Measurements from ENCODE around the gene TP53I11.

Gene TP53I11

GRCh38 chr11:44969651-44970252 is 19.1 kb upstream of the TP53I11 start:
- POLR2A ChIA-PET, result no interaction called here
- CTCF ChIA-PET, result no interaction called here

GRCh38 chr11:44968510-44968909 is 17.8 kb upstream of the TP53I11 start:
- no peak for DNase-seq (ENCODE audit: low read depth, low spot score)
- TF ChIP-seq CTCF (IDR thresholded peaks at IDR 0.05; ENCODE audit: insufficient read depth, low read length, missing control alignments), result no peak
- ChIA-PET POLR2A (no interaction called here), CTCF (no interaction called here)
- H3K4me3 ChIP-seq (ENCODE audit: low read depth, low read length), result no peak overlapping the region

More at GRCh38 chr11:44969651-44970252, 19.1 kb upstream of the TP53I11 start:
- H3K4me3 ChIP-seq (ENCODE audit: low read depth, low read length), result no peak overlapping the region
- no peak for TF ChIP-seq CTCF (IDR thresholded peaks at IDR 0.05; ENCODE audit: insufficient read depth, low read length, missing control alignments)
- no peak for DNase-seq (ENCODE audit: low read depth, low spot score)

- no peak for DNase-seq (ENCODE audit: low read depth, low spot score)
- POLR2A ChIA-PET, result no interaction called here
- H3K4me3 ChIP-seq (ENCODE audit: low read depth, low read length), result no peak overlapping the region
- TF ChIP-seq CTCF (IDR thresholded peaks at IDR 0.05; ENCODE audit: insufficient read depth, low read length, missing control alignments), result no peak
- CTCF ChIA-PET, result no interaction called here
These were observed 17.3 kb upstream of the TP53I11 start for GRCh38 chr11:44967930-44968496.

GRCh38 chr11:44966694-44967093 is 16.0 kb upstream of the TP53I11 start:
- no peak for DNase-seq (ENCODE audit: low read depth, low spot score)
- ChIA-PET CTCF (interaction anchor here (0.8 to 1.2 kb wide), 2 partner anchors 138 to 140 kb away, joined by 3 to 4 read pairs; no protein-coding TSS in a partner anchor), POLR2A (no interaction called here)
- H3K4me3 ChIP-seq (ENCODE audit: low read depth, low read length), result no peak overlapping the region
- no peak for TF ChIP-seq CTCF (IDR thresholded peaks at IDR 0.05; ENCODE audit: insufficient read depth, low read length, missing control alignments)

- DNase-seq (ENCODE audit: low read depth, low spot score), result no peak
- ChIA-PET CTCF (interaction anchor here (0.9 to 1.6 kb wide), 2 partner anchors 24 to 38 kb away, joined by 3 to 4 read pairs; no protein-coding TSS in a partner anchor), POLR2A (interaction anchor here (0.7 kb wide), 1 partner anchor 14 kb away, joined by 3 read pairs; the partner anchor contains the start of gene TP53I11)
- TF ChIP-seq CTCF (IDR thresholded peaks at IDR 0.05; ENCODE audit: insufficient read depth, low read length, missing control alignments), result no peak
- H3K4me3 ChIP-seq (ENCODE audit: low read depth, low read length), result no peak overlapping the region
These were observed 14.0 kb upstream of the TP53I11 start for GRCh38 chr11:44964526-44965209.

- ChIA-PET CTCF (interaction anchor here (0.9 to 1.6 kb wide), 2 partner anchors 23 to 37 kb away, joined by 3 to 4 read pairs; no protein-coding TSS in a partner anchor), POLR2A (interaction anchor here (0.7 kb wide), 1 partner anchor 13 kb away, joined by 3 read pairs; the partner anchor contains the start of gene TP53I11)
- H3K4me3 ChIP-seq (ENCODE audit: low read depth, low read length), result no peak overlapping the region
- DNase-seq (ENCODE audit: low read depth, low spot score), result no peak
- no peak for TF ChIP-seq CTCF (IDR thresholded peaks at IDR 0.05; ENCODE audit: insufficient read depth, low read length, missing control alignments)
These were observed 13.3 kb upstream of the TP53I11 start for GRCh38 chr11:44963948-44964347.

Measured in AG04449 (cell line).